ENCODE results near the gene BTRC.

BTRC gene

DNA sequence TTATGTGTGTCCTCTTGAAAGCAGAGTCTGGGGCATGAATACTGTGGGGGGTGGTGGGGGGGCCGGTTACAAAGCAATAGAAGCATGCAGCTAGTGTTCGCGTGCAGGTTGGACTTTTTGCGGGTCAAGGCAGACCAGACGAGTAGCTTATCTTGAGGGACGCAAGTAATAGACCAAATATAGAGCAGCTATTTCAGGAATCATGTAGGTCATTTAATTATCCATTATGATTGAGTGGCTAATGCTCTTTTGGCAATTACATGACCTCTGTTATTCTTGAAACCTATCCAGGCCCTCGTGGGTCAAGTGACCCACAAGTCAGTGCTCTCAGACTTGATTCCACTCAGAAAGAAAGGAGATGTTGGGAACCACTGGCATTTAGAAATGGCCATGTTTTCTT lies 93.0 kb downstream of the BTRC start:
- no peak for DNase-seq

DNA sequence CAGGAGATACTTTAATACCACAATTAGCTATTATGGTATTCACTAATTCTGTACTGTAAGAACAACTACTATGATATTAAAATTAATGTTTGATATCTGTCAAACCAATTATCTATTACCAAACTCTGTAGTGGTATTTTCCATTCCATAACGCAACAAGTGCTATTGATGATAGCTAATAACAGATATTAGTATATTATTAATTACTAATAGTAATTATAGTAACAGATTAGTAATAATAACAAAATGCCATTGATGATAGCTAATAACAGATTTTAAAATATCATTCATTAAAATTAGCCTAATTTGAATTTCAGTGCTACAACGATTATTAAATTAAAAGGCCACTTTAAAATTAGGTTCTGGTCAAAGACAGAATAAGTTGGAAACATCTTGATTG lies 93.5 kb downstream of the BTRC start:
- no peak for DNase-seq

DNA sequence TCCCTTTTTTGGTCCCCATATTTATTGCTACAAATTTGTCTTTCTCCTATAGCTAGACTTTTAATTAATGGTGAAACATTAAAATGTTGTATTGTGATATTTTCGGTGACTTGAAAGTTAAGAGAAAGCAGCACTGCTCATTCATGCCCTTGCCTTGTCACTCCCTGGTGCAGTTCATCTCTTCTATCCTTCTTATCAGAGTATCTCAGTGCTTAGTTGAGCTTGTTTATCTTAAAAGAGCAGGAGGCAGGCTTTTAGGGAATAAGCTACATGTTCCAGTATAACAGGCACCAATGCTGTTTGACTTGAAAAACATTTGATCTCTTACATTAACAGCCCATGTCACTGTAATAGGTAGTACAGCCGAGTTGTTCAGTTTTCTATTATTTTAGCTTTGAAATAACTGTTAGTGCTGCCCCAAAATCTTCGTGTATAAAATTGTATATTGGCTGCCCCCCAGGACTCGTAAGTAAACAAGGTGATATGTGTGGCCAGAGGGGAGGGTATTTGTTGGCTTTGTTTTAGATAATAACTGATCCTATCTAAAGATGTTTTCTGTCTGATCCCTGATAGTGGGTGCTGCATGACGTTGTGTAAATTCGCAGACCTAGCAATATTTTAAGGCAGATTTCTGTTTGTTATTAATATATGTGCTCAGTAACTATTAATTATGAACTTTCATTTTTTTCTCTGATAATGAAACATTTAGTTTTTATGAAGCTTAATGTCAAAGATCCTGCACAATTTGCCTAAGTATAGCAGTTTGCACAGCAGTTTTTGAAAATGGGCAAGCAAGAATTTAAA lies 96.5 kb downstream of the BTRC start:
- no peak for DNase-seq

DNA sequence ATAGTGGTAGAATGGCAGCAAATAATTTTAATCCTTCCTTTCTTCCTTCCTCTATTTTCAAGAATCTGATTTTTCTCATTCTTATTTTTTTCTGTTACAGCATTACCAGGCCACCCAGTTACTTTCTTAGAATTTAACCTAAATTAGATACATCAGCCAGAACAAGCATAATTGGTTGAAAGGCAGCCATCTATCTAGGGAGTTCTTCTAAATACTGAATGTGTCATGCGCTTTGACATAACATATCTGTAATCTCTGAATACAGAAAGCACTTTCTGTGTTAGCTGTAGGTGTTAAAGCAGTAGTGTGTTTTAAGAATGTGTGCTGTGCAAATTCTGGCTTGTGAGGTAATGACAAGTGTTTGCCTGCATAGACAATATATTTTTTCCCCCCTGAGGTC lies 97.3 kb downstream of the BTRC start:
- no peak for DNase-seq

DNA sequence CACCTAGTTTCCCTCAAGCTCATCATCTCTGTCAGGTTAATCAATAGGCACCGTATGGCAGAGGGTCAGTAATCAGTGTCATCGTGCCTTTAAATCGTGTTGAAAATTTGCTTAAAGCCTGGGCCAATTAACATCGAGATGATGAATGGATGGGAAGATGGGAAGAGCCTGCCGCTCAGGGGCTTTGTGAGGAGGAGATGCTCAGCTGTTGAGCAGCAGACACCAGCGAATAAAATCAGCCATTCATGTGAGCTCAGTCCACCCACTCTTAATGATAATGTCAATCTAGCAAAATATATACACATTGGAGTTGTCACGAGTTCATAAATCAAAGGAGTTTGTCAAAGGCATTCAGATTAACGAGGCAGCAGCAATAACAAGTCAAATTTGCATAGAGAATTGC lies 97.7 kb downstream of the BTRC start:
- DNase-seq: no peak

DNA sequence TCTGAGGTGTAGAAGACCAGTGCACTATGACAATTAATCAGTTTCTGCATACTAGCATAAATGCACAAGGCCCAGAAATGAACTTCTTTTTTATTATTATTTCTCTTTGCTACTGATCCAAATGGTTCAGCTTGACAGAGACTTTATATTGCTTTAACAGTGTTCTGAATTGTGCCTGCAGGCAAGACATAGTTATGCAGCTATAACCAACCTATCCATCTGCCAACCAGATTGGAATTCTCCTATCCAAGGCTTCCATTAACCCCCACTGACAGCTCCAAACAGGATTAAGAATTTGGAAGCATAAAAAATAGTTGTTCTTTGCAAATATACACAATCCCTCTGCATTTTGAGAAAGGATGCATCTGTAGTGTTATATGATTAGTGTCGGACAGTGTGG lies 98.2 kb downstream of the BTRC start:
- no peak for DNase-seq

DNA sequence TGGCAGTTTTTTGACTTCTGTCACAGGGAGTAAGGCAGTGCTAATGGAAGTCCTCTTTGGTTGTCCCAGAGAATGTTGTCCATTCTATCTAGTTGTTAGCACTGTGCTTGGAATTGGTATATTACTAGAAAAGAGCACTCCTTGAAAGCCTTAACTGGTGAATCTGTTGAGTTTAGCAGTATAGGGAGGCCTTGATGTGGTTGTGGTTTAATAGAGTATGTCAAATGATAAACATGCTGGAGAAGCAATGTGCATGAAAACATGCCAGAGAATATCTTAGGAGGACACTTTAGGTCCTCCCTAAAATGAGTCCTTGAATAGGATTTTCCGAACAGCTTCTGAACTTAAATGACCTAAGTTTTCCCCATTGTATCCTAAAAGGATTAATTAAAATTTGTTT lies 98.6 kb downstream of the BTRC start:
- DNase-seq: no peak

- DNase-seq: no peak
These were observed 99.4 kb downstream of the BTRC start for GRCh38 chr10:101453318-101453717.

- no peak for DNase-seq
These were observed 100.1 kb downstream of the BTRC start for GRCh38 chr10:101453791-101454718.

GRCh38 chr10:101458869-101459268 lies 104.9 kb downstream of the BTRC start:
- no peak for DNase-seq

DNA sequence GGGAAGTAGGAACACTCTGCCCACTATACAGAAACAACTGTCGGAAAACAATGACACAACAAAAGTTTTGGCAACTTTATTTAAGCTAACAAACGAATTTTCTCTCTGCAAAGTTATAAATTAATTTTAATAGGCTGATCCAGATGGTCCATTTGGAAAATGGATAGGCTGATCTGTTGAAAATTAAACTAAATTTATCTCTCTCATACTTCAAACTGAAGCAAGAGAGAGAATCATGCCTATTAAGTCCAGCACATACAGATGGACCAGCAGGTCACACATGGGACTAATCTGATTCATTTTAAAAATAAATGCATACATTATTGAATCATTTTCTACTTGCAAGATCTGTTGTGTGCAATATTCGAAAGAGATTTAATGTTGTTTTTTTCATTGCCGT lies 110.1 kb downstream of the BTRC start:
- DNase-seq: no peak

GRCh38 chr10:101464599-101464998 lies 110.6 kb downstream of the BTRC start:
- no peak for DNase-seq

DNA sequence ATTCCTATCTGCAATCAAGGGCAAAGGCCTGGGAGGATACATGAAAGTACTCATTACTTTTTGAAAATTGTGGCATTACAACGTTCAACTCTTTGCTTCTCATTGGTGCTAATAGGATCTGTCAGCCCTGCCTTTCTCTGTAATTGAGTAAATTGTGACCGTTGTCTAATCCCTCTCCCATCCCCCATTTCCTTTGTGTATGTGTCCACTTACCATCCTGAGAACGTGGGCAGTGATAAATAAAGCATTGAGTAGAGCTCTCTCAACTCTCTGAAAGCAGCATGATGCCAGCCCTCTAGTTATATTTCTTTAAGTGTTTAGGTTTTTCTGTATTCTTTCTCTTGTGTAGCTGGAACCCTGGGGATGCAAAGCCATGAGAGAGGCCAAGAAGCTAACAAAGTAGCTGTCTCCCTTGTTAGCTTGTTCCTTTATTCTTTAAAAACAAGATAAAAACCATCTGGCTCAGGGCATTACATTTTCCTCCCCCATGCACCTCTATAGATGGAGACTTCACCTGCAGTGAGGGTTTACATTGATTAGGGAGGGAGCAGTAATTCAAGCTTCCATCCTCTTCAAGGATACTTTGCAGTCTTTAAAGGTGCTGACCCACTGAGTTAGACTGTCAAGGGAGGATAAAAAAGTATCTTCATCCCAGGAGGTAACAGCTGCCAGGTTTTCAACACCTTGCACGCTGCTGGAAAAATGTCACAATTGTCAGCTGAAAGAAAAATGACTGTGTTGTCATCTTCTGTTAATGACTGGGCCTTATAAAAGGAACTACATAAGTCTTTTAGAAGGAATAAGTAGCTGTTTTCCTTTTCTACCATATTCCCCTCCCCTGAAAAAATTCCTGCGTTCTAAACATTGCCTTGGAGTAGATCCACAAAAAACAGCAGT lies 112.3 kb downstream of the BTRC start:
- no peak for DNase-seq

DNA sequence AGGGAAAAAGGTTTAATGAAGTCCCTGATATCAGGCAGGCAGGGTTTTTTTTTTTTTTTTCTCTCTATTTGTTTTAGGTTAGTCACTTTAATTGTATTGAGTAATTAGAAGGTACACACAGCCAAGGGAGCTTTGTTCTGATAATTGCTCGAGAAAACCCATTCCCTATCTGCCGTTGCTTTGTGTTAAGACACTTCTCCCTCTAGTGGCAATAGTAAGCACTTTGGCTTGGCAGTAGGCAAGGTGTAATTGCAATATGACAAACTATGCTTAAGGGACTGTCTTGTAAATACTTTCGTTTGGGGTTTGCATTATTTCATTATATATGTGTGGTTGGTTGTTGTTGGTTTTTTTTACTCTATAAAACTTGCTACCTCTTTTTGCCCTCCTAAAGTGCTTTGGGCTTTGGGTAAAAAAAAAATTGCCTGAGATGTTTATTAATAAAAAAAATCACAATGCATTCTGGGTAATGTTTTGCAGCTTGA lies 113.4 kb downstream of the BTRC start:
- DNase-seq: peak in 1 of 2 donors; percentile 28

DNA sequence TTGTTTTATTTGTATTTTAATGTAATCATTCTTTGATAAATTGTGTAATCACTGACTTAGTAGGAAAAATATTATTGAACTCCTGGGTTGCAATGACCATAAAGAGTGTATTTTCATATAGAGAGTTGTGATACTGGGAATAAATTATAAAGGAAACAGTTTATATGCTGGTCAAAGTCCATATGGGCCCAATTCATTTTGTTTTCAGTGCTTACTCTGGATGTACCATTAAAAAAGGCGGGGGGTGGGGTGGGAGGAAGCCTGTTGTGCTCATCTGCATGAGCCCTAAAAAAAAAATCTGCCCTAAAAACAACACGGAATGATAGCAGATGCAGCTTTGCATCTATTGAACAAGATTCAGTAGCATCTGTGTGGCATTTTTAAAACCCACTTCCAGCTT lies 114.2 kb downstream of the BTRC start:
- DNase-seq: no peak

GRCh38 chr10:101476383-101476782 lies 122.4 kb downstream of the BTRC start:
- no peak for DNase-seq

DNA sequence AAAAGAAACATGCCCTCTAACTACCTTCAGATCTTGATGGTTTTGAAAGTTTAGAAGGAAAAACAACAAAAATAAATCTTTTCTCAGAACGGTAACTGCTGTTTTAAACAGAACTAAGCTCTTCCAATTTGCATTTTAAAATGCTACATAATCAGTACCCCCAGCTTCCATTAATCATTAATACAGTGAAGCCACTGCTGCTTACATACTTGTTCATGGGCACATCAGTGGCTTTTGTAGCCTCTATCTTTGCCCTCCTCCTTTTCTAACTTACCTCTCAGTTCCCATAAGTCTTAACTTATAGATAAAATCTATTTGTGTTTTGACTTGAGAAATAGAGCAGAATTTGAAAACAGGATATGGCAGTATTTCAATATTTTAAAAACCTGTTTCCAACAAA lies 125.0 kb downstream of the BTRC start:
- DNase-seq: no peak

GRCh38 chr10:101481256-101481655 lies 127.3 kb downstream of the BTRC start:
- DNase-seq: no peak

DNA sequence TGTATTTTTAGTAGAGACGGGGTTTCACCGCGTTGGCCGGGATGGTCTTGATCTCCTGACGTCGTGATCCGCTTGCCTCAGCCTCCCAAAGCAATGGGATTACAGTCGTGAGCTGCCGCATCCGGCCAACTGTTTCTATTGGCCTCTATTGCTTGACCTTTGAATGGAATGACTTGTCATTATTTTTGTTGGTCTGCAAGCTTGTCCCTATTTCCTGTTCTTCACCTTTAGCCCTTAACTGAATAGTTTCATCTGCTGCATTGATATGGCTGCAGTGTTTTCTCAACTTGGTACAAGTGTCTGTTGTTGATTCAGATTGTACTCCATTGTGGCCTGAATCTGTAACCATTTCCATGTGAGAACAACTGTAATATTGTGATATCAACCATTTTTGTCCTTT lies 128.6 kb downstream of the BTRC start:
- DNase-seq: no peak

- no peak for DNase-seq
These were observed 130.3 kb downstream of the BTRC start for GRCh38 chr10:101484175-101484745.

DNA sequence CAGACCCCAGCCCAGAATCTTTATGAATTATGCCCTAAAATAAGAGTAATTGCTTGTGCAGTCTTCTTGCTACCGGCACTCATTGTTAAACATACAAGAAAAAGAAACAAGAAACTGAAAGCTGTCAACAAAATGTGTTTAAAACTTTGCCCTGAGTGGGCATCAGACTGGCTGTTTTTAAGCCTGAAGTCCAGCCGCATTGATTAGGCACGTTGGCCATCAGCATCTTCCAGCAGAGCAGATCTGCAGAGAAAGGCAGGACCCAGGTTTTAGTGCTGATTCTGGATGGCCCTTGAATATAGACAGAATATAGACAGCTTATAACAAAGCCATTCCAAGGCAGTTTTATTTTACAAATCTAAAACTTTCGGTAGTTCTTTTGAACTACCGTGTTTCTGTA lies 131.2 kb downstream of the BTRC start:
- no peak for DNase-seq
